WTC11 (cell line): Measurements from ENCODE around the gene DNAJC18. TPM values are rescaled to one million over a fixed set of nuclear protein-coding genes. Genes with fewer than 3 reads are reported as not detected.

Source experiments
- ATAC-seq: fragments of 200-7000 bp; cut with Tn5 transposase; 2 replicates; pipeline ENCODE4 v1.10.0; 2021; ENCODE audit warnings: mild to moderate bottlenecking, moderate library complexity
- Bru-seq: library from RNA; stranded (reverse); fragments of 400-500 nt; gene quantifications from one replicate; lab custom pipeline; 2021; lab: Mats Ljungman, UMichigan
- CTCF ChIA-PET: fragments of 300-600 bp; sonication (Branson Sonifier 250); formaldehyde crosslinking; loops from one replicate; lab custom pipeline; 2021; ENCODE audit warnings: antibody characterized with exemption; lab: Charles Lee
- POLR2A ChIA-PET: fragments of 350-600 bp; sonication (Branson Sonifier 250); formaldehyde crosslinking; loops from one replicate; lab custom pipeline; 2021; ENCODE audit warnings: antibody characterized with exemption; lab: Charles Lee
- DNase-seq: peaks from one replicate; pipeline ENCODE4 v3.0.0; 2021; ENCODE audit warnings: low spot score
- H3K27ac Mint-ChIP-seq: 2 replicates; pipeline ENCODE4 v1.8.0; 2021; ENCODE audit warnings: mixed read lengths
- H3K27me3 Mint-ChIP-seq: 2 replicates; pipeline ENCODE4 v1.8.0; 2021; ENCODE audit warnings: low read depth, mild to moderate bottlenecking, moderate library complexity, mixed read lengths
- H3K36me3 Mint-ChIP-seq: 2 replicates; pipeline ENCODE4 v1.8.0; 2021; ENCODE audit warnings: mixed read lengths
- H3K4me1 Mint-ChIP-seq: 2 replicates; pipeline ENCODE4 v1.8.0; 2022; ENCODE audit warnings: mixed read lengths
- H3K4me3 Mint-ChIP-seq: 2 replicates; pipeline ENCODE4 v1.8.0; 2021; ENCODE audit warnings: mild to moderate bottlenecking, moderate library complexity, mixed read lengths
- H3K9me3 Mint-ChIP-seq: 2 replicates; pipeline ENCODE4 v1.8.0; 2021; ENCODE audit warnings: mixed read lengths
- ELF4 ChIP-seq: sonication (generic); formaldehyde crosslinking; IDR thresholded peaks from 2 replicates; pipeline ENCODE4 v1.8.1; 2022; ENCODE audit warnings: low read depth, mild to moderate bottlenecking, moderate library complexity, missing genetic modification reagents
- FOXJ3 ChIP-seq: sonication (generic); formaldehyde crosslinking; IDR thresholded peaks from 2 replicates; pipeline ENCODE4 v1.9.0; 2021; ENCODE audit warnings: missing genetic modification reagents, mild to moderate bottlenecking, borderline replicate concordance
- GABPB1 ChIP-seq: sonication (generic); formaldehyde crosslinking; IDR thresholded peaks from 2 replicates; pipeline ENCODE4 v1.8.1; 2023; ENCODE audit warnings: mild to moderate bottlenecking, missing genetic modification reagents
- NR3C1 ChIP-seq: sonication (generic); formaldehyde crosslinking; conservative IDR thresholded peaks from 2 replicates; pipeline ENCODE4 v1.8.1; 2023; ENCODE audit warnings: low read depth, mild to moderate bottlenecking, missing genetic modification reagents
- SMAD3 ChIP-seq: sonication (generic); formaldehyde crosslinking; IDR thresholded peaks from 2 replicates; pipeline ENCODE4 v1.8.0; 2022; ENCODE audit warnings: missing genetic modification reagents, mild to moderate bottlenecking, borderline replicate concordance
- SP1 ChIP-seq: sonication (generic); formaldehyde crosslinking; conservative IDR thresholded peaks from 2 replicates; pipeline ENCODE4 v1.8.1; 2022; ENCODE audit warnings: missing genetic modification reagents
- TEAD1 ChIP-seq: sonication (generic); formaldehyde crosslinking; IDR thresholded peaks from 2 replicates; pipeline ENCODE4 v1.8.0; 2022; ENCODE audit warnings: mild to moderate bottlenecking, missing genetic modification reagents
- ZNF138 ChIP-seq: sonication (generic); formaldehyde crosslinking; conservative IDR thresholded peaks from 2 replicates; pipeline ENCODE4 v1.8.1; 2022; ENCODE audit warnings: mild to moderate bottlenecking, moderate library complexity, missing genetic modification reagents
- ZNF232 ChIP-seq: sonication (generic); formaldehyde crosslinking; IDR thresholded peaks from 2 replicates; pipeline ENCODE4 v1.8.0; 2022; ENCODE audit warnings: mild to moderate bottlenecking, missing genetic modification reagents
- long read RNA-seq, 3 experiments: library from RNA in 1 of 3; library from capped mRNA in 1 of 3; library from polyadenylated mRNA in 1 of 3; unstranded in 2 of 3; stranded (forward) in 1 of 3; transcript quantifications; one replicate each; pipeline ENCODE4 v2.0.0, GENCODE V29; 2021
- total RNA-seq: library from RNA; stranded (reverse); gene quantifications from 3 replicates; pipeline ENCODE4 v1.2.3, GENCODE V29; 2021
- TF ChIP-seq, protein P1 (sequence below): sonication (generic); formaldehyde crosslinking; IDR thresholded peaks from 2 replicates; pipeline ENCODE4 v1.8.1; 2023; ENCODE audit warnings: mild to moderate bottlenecking, missing genetic modification reagents, moderate library complexity
- TF ChIP-seq, protein P2 (sequence below): sonication (generic); formaldehyde crosslinking; IDR thresholded peaks from 2 replicates; pipeline ENCODE4 v1.8.1; 2022; ENCODE audit warnings: low read depth, mild to moderate bottlenecking, moderate library complexity, missing genetic modification reagents, borderline replicate concordance
- TF ChIP-seq, protein P3 (sequence below): sonication (generic); formaldehyde crosslinking; IDR thresholded peaks from 2 replicates; pipeline ENCODE4 v1.8.1; 2023; ENCODE audit warnings: mild to moderate bottlenecking, moderate library complexity, missing genetic modification reagents
- TF ChIP-seq, protein P4 (sequence below): sonication (generic); formaldehyde crosslinking; IDR thresholded peaks from 2 replicates; pipeline ENCODE4 v1.8.1; 2022; ENCODE audit warnings: mild to moderate bottlenecking, moderate library complexity, missing genetic modification reagents
- TF ChIP-seq, protein P5 (sequence below): sonication (generic); formaldehyde crosslinking; IDR thresholded peaks from 2 replicates; pipeline ENCODE4 v1.8.0; 2022; ENCODE audit warnings: mild to moderate bottlenecking, missing genetic modification reagents
- TF ChIP-seq, protein P6 (sequence below): sonication (generic); formaldehyde crosslinking; IDR thresholded peaks from 2 replicates; pipeline ENCODE4 v1.8.0; 2022; ENCODE audit warnings: mild to moderate bottlenecking, missing genetic modification reagents
- TF ChIP-seq, protein P7 (sequence below): sonication (generic); formaldehyde crosslinking; IDR thresholded peaks from 2 replicates; pipeline ENCODE4 v1.8.0; 2022; ENCODE audit warnings: mild to moderate bottlenecking, missing genetic modification reagents

DNAJC18 gene
- 23.7 to 29.1 TPM (median 28.9 TPM) in 3 replicates for total RNA-seq
- percentile 67 among the genes with signal in this experiment for Bru-seq, nascent RNA
- long read RNA-seq, experiment 1, full-length matches to known transcripts = 46 of 60 reads
- long read RNA-seq, experiment 1, partial matches to known transcripts = 2 of 60 reads
- long read RNA-seq, experiment 1, other reads (novel, unspliced or antisense) = 12 of 60 reads
- long read RNA-seq, experiment 2, full-length matches to known transcripts = 19 of 33 reads
- long read RNA-seq, experiment 2, partial matches to known transcripts = 5 of 33 reads
- long read RNA-seq, experiment 2, other reads (novel, unspliced or antisense) = 9 of 33 reads
- long read RNA-seq, experiment 3, full-length matches to known transcripts = 35 of 39 reads
- long read RNA-seq, experiment 3, partial matches to known transcripts = 1 of 39 reads
- long read RNA-seq, experiment 3, other reads (novel, unspliced or antisense) = 3 of 39 reads

DNA sequence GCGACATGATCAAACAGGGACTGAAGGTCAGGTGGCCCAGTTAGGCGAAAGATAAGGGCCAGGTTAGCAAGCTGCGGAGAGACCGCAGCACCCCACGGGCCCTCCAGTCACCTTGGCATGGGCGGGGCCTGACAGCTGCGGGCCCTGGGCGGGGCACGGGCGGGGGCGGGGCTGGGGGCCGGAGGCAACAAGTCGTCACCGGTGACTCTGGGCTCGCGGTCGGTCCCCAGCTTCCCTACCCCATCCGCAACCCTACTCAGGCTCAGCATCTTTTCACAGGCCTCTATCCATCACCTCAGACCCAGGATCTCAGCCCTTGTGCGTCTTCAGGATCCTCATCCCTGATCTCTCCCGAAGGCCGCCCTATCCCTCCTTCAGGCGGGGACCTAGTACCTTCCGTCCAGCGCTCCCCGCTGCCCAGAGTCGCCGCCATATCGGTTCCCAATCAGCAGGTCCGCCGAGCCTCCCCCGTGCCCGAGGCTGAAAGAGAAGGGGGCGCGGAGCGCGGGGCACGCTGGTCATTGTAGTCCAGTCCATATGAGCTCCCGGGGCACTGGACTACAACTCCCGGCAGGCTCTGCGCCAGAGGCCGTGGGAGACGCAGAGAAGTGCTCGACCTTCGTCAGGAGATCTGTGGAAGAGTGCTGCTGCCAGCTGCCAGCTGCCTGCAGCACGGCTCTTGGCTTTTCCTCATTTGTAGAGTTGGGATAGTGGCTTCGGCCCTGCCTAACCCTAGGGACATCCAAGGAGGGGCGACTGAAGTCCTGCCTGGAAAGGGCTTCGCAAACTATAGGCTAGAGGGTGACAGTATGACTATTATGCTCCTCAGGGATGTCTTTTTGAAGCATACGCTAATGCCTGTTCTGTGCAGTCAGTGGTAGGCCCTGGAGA lies at the start of gene DNAJC18:
Gene DNAJC18 (minus strand): TSS at position 513 of the 891 bp plus-strand sequence. CDS start 80 bp downstream, at position 433.
- peak; percentile 97 for DNase-seq
- H3K27me3 Mint-ChIP-seq = peaks cover 4% of the 10 kb centered on the region; the same call in 1 of the 2 replicates
- H3K4me3 Mint-ChIP-seq = peak within 1 kb of the TSS; percentile 95
- peaks cover 31% of the 10 kb centered on the region for H3K4me1 Mint-ChIP-seq
- ChIA-PET POLR2A (interaction anchor here (0.6 to 1.4 kb wide), 13 partner anchors 9 to 122 kb away, joined by 3 to 7 read pairs (median 3); partner anchors contain the start of gene SPATA24), CTCF (interaction anchor here (0.6 to 3.5 kb wide), 17 partner anchors 17 to 349 kb away, joined by 3 to 25 read pairs (median 6); partner anchors contain the start of genes ECSCR, PAIP2 and UBE2D2)
- H3K27ac Mint-ChIP-seq = peak within 1 kb of the TSS; percentile 99
- peak; percentile 93 for ATAC-seq
- H3K36me3 Mint-ChIP-seq = peaks cover 6% of the 10 kb centered on the region; the same call in 1 of the 2 replicates
- TF ChIP-seq, protein P1, sequence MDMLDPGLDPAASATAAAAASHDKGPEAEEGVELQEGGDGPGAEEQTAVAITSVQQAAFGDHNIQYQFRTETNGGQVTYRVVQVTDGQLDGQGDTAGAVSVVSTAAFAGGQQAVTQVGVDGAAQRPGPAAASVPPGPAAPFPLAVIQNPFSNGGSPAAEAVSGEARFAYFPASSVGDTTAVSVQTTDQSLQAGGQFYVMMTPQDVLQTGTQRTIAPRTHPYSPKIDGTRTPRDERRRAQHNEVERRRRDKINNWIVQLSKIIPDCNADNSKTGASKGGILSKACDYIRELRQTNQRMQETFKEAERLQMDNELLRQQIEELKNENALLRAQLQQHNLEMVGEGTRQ (CRISPR knock-in tag) = peak; percentile 63
- TF ChIP-seq TEAD1 (CRISPR knock-in tag) (peak; percentile 58; the same call in 1 of the 2 replicates), ELF4 (no peak), ZNF232 (0 out of 2 replicates have a peak, but pooled peaks have one; percentile 32), NR3C1 (CRISPR knock-in tag) (peak; percentile 72; the same call in 1 of the 2 replicates), FOXJ3 (CRISPR knock-in tag) (no peak), SP1 (peak; percentile 69), ZNF138 (peak; percentile 31; the same call in 1 of the 2 replicates), SMAD3 (0 out of 2 replicates have a peak, but pooled peaks have one; percentile 65), GABPB1 (0 out of 2 replicates have a peak, but pooled peaks have one; percentile 57)
- TF ChIP-seq, protein P2, sequence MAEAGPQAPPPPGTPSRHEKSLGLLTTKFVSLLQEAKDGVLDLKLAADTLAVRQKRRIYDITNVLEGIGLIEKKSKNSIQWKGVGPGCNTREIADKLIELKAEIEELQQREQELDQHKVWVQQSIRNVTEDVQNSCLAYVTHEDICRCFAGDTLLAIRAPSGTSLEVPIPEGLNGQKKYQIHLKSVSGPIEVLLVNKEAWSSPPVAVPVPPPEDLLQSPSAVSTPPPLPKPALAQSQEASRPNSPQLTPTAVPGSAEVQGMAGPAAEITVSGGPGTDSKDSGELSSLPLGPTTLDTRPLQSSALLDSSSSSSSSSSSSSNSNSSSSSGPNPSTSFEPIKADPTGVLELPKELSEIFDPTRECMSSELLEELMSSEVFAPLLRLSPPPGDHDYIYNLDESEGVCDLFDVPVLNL (CRISPR knock-in tag) = no peak
- TF ChIP-seq, protein P3, sequence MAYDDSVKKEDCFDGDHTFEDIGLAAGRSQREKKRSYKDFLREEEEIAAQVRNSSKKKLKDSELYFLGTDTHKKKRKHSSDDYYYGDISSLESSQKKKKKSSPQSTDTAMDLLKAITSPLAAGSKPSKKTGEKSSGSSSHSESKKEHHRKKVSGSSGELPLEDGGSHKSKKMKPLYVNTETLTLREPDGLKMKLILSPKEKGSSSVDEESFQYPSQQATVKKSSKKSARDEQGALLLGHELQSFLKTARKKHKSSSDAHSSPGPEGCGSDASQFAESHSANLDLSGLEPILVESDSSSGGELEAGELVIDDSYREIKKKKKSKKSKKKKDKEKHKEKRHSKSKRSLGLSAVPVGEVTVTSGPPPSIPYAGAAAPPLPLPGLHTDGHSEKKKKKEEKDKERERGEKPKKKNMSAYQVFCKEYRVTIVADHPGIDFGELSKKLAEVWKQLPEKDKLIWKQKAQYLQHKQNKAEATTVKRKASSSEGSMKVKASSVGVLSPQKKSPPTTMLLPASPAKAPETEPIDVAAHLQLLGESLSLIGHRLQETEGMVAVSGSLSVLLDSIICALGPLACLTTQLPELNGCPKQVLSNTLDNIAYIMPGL = peak; percentile 85
- TF ChIP-seq, protein P4, sequence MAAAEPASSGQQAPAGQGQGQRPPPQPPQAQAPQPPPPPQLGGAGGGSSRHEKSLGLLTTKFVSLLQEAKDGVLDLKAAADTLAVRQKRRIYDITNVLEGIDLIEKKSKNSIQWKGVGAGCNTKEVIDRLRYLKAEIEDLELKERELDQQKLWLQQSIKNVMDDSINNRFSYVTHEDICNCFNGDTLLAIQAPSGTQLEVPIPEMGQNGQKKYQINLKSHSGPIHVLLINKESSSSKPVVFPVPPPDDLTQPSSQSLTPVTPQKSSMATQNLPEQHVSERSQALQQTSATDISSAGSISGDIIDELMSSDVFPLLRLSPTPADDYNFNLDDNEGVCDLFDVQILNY = peak; percentile 53; the same call in 1 of the 2 replicates
- TF ChIP-seq, protein P5, sequence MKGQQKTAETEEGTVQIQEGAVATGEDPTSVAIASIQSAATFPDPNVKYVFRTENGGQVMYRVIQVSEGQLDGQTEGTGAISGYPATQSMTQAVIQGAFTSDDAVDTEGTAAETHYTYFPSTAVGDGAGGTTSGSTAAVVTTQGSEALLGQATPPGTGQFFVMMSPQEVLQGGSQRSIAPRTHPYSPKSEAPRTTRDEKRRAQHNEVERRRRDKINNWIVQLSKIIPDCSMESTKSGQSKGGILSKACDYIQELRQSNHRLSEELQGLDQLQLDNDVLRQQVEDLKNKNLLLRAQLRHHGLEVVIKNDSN = peak; percentile 68; the same call in 1 of the 2 replicates
- TF ChIP-seq, protein P6, sequence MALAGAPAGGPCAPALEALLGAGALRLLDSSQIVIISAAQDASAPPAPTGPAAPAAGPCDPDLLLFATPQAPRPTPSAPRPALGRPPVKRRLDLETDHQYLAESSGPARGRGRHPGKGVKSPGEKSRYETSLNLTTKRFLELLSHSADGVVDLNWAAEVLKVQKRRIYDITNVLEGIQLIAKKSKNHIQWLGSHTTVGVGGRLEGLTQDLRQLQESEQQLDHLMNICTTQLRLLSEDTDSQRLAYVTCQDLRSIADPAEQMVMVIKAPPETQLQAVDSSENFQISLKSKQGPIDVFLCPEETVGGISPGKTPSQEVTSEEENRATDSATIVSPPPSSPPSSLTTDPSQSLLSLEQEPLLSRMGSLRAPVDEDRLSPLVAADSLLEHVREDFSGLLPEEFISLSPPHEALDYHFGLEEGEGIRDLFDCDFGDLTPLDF (CRISPR knock-in tag) = no peak
- TF ChIP-seq, protein P7, sequence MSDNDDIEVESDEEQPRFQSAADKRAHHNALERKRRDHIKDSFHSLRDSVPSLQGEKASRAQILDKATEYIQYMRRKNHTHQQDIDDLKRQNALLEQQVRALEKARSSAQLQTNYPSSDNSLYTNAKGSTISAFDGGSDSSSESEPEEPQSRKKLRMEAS = peak; percentile 84
- no peaks in the 10 kb centered on the region for H3K9me3 Mint-ChIP-seq
